Renal pelvis (tissue), 12 donors: ENCODE data around the gene MOV10L1. TPM values are rescaled to one million over a fixed set of nuclear protein-coding genes. Genes with fewer than 3 reads are reported as not detected.

Experiments
- DNase-seq: peaks from one replicate; pipeline ENCODE4 v3.0.0-alpha.2; 2013
- long read RNA-seq, 16 experiments: transcript quantifications; one replicate each; lab custom pipeline, GENCODE V29; 2026
- polyA plus RNA-seq, 3 donors: library from polyadenylated mRNA; unstranded; fragments of 120-200 nt; gene quantifications; one replicate each; pipeline ENCODE4 v1.2.1, GENCODE V29; 2013; ENCODE audit not compliant: insufficient read length in 3 of 3

Gene MOV10L1
- polyA plus RNA-seq = 1 to 10 TPM in 1 of 3 donors, under 1 TPM in 2; 0.70 to 1.1 (median 0.95) TPM
- long read RNA-seq, donor 1 = 0 reads
- long read RNA-seq, donor 2 = 0 reads
- long read RNA-seq, donor 3 = 0 reads
- long read RNA-seq, donor 4 = 0 reads
- long read RNA-seq, donor 5 = 0 reads
- long read RNA-seq, donor 6 = 0 reads
- long read RNA-seq, donor 7 = 0 reads
- long read RNA-seq, donor 8 = 0 reads
- long read RNA-seq, donor 9 = 0 reads
- long read RNA-seq, donor 10 = 0 reads
- long read RNA-seq, donor 11, partial matches to known transcripts = 88 of 130 reads
- long read RNA-seq, donor 11, other reads (novel, unspliced or antisense) = 42 of 130 reads
- long read RNA-seq, donor 12 = 0 reads
- long read RNA-seq, donor 13, partial matches to known transcripts = 28 of 28 reads
- long read RNA-seq, donor 13, other reads (novel, unspliced or antisense) = 0 of 28 reads
- long read RNA-seq, donor 14 = 0 reads
- long read RNA-seq, donor 15, partial matches to known transcripts = 50 of 119 reads
- long read RNA-seq, donor 15, other reads (novel, unspliced or antisense) = 69 of 119 reads
- long read RNA-seq, donor 16 = 0 reads

GRCh38 chr22:50089682-50090411 lies at the start of gene MOV10L1:
Gene MOV10L1, plus strand, starts transcription at chr22:50090006. Its CDS starts 83 bp downstream, at chr22:50090089.
- no peak for DNase-seq

GRCh38 chr22:50040717-50041116 lies 49.1 kb upstream of the MOV10L1 start:
- DNase-seq = no peak

- no peak for DNase-seq
These were observed 48.3 kb upstream of the MOV10L1 start for GRCh38 chr22:50041361-50042065.

- DNase-seq = no peak
These were observed 45.2 kb upstream of the MOV10L1 start for GRCh38 chr22:50044485-50045118.

- no peak for DNase-seq
These were observed 44.4 kb upstream of the MOV10L1 start for GRCh38 chr22:50045211-50046018.

GRCh38 chr22:50046019-50046415 lies 43.8 kb upstream of the MOV10L1 start:
- no peak for DNase-seq

GRCh38 chr22:50046481-50047245 lies 43.1 kb upstream of the MOV10L1 start:
- no peak for DNase-seq

GRCh38 chr22:50047346-50047745 lies 42.5 kb upstream of the MOV10L1 start:
- no peak for DNase-seq

- no peak for DNase-seq
These were observed 41.6 kb upstream of the MOV10L1 start for GRCh38 chr22:50048061-50048765.

GRCh38 chr22:50048836-50049235 lies 41.0 kb upstream of the MOV10L1 start:
- no peak for DNase-seq

GRCh38 chr22:50049299-50050195 lies 40.3 kb upstream of the MOV10L1 start:
- DNase-seq = no peak

GRCh38 chr22:50051930-50052329 lies 37.9 kb upstream of the MOV10L1 start:
- no peak for DNase-seq

- no peak for DNase-seq
These were observed 35.9 kb upstream of the MOV10L1 start for GRCh38 chr22:50053861-50054260.

- no peak for DNase-seq
These were observed 33.4 kb upstream of the MOV10L1 start for GRCh38 chr22:50056214-50056972.

- no peak for DNase-seq
These were observed 32.3 kb upstream of the MOV10L1 start for GRCh38 chr22:50057278-50058060.

- DNase-seq = no peak
These were observed 31.5 kb upstream of the MOV10L1 start, which contains the start of gene TTLL8 for GRCh38 chr22:50058061-50058905. Gene TTLL8, minus strand, starts transcription at chr22:50058298.
